A673 (cell line): Measurements from ENCODE around the gene PKN1.

ENCODE experiments used
- CTCF ChIP-seq: fragments of 300-800, 200-600 bp; sonication (generic); conservative IDR thresholded peaks from 2 replicates; pipeline ENCODE4 v1.5.1; 2017; ENCODE audit warnings: low read depth, mild to moderate bottlenecking, antibody characterized with exemption, low read length, moderate library complexity, mixed read lengths
- EZH2 ChIP-seq: fragments of 200-600 bp; sonication (generic); IDR thresholded peaks from 2 replicates; pipeline ENCODE4 v1.6.1; 2017; ENCODE audit warnings: borderline replicate concordance, low read depth, mild to moderate bottlenecking, mixed read lengths, antibody characterized with exemption, low read length; ENCODE audit not compliant: poor library complexity, severe bottlenecking

DNA sequence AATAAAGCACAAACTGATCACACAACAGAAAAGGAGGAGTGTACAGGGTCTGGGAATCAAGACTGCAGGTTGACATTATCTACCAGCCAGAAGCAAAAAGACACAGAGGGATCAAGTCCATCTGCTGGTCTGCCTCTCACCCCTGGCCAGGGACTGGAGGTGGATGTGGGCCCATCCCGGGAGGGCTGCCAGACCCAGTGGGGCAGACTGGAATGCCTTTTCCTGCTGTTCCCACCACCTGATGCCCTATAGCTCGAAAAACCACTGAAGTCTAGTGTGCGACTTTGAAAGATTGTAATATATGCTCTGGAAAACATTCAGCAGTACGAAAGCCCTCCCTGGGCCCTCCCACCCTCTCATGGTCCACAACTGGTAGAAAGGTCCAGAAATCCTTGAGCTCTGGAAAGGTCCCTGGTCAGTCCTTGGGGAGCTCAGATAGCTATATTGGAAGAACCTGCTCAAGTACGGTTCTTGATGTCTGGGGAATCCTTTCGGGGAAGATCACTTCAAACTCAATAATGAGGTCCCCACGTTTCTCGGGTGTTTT is 82.5 kb downstream of the PKN1 start:
- no peak for TF ChIP-seq CTCF
- no peak for TF ChIP-seq EZH2
